Left ventricle myocardium inferior (tissue), 1 donor: Measurements from ENCODE around the gene STRAP. TPM values are rescaled to one million over a fixed set of nuclear protein-coding genes. Genes with fewer than 3 reads are reported as not detected.
A peak's percentile ranks its signal among the peaks of the same experiment; 100 is the strongest.

ENCODE experiments used
- DNase-seq: peaks from one replicate; pipeline ENCODE4 v3.0.0-alpha.2; 2020
- H3K27ac ChIP-seq: fragments of 200-600 bp; replicated peaks from 2 replicates; pipeline ENCODE4 v1.8.0; 2021
- H3K27me3 ChIP-seq: fragments of 200-600 bp; 2 replicates; pipeline ENCODE4 v1.8.0; 2021; ENCODE audit warnings: low read depth
- H3K36me3 ChIP-seq: fragments of 200-600 bp; 2 replicates; pipeline ENCODE4 v1.8.0; 2021
- H3K4me1 ChIP-seq: fragments of 200-600 bp; 2 replicates; pipeline ENCODE4 v1.8.0; 2021
- H3K4me3 ChIP-seq: fragments of 200-600 bp; 2 replicates; pipeline ENCODE4 v1.8.0; 2021; ENCODE audit warnings: mild to moderate bottlenecking, moderate library complexity
- H3K9me3 ChIP-seq: fragments of 200-600 bp; replicated peaks from 2 replicates; pipeline ENCODE4 v1.8.0; 2021
- CTCF ChIP-seq: fragments of 200-600 bp; IDR thresholded peaks from 2 replicates; pipeline ENCODE4 v1.8.0; 2021; ENCODE audit warnings: antibody characterized with exemption, mild to moderate bottlenecking, borderline replicate concordance
- intact Hi-C: fragments of 100-400 bp; cut with micrococcal nuclease; formaldehyde crosslinking; loops from one replicate; pipeline ENCODE4 v1.11.0; 2022
- total RNA-seq: library from RNA; stranded (reverse); fragmentation: NEBNext Ultra II Directional; extraction: Animal tissue kit (Norgen Biotek cat#: 25700); gene quantifications from one replicate; pipeline ENCODE4 v1.2.1, GENCODE V29; 2021
- donor health status: DM: no; HTN: yes; CAD: no; lungs with severe emphysema.

Gene STRAP
- total RNA-seq, 1 donor from 2014 or later, result 130 TPM

DNA sequence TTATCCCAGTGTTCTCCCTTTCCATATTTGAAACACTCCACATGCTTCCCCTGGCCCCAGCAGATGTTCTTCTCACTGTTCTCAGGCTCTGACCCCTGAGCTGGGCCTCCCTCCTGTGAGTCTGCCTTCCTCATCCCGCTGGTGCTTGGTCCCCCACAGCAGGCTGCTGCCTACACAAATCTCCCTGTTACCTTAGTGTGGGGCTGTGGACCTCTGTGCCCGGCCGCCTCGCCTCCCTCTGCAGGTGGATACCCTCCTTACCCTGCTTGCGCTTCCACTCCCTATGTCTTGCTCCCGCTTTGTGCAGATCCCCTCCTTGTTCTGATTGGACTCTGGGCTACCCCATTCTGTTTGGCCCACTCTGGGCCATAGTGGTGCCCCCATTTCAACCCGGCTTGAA, 35.9 kb downstream of the STRAP start:
- Histone ChIP-seq H3K27me3 (no peaks in the 10 kb centered on the region), H3K4me1 (peaks cover 5% of the 10 kb centered on the region)
- no peak for TF ChIP-seq CTCF

DNA sequence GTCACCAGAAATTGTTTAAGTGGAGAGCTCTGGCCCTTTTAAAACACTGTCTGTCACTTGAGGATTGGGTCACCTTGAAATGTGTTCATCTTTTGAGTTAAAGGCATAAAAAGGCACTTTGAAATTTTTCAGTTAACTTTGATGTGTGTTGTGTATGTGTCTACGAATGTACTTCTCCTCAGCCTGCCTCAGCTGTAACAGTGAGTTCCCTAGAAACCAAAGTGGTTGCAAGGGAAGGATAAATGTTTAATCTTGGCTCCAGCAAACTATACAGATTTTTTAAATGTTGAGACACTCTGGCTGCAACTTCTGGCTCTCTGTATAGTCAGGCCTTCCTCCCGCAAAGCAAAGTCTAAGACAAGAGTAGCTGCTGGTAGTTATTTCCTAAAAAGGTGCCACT, 37.2 kb downstream of the STRAP start:
- Histone ChIP-seq H3K36me3 (no peaks in the 10 kb centered on the region), H3K4me3 (no peak overlapping the region), H3K4me1 (peaks cover under 1% of the 10 kb centered on the region), H3K27me3 (no peaks in the 10 kb centered on the region), H3K27ac (no peak overlapping the region), H3K9me3 (no peaks in the 10 kb centered on the region)
- DNase-seq, result no peak
- no peak for TF ChIP-seq CTCF
- intact Hi-C loops, result no loop called here

More for the DNA sequence above, 35.9 kb downstream of the STRAP start:
- Histone ChIP-seq H3K4me3 (no peak overlapping the region), H3K9me3 (no peaks in the 10 kb centered on the region), H3K36me3 (no peaks in the 10 kb centered on the region), H3K27ac (no peak overlapping the region)
- no peak for DNase-seq
- intact Hi-C loops, result no loop called here

DNA sequence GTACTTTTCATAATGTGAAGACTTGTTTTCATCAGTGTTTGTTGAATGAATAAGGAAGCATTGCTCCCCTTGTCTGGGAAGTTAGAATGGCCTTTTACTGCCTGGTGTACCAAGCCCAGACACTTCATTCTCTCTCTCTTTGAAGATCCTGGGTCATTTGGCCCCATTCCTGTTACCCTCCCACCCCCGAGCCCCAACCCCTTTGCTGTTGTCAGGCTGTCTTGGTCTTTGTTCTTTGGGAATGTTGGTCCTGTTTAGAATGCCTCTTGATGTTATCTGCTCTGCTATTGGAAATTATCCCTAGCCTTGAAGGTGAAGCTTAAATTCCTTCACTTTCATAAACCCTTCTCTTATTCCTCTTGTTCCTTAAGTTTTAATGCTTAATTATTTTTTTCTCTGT, 42.8 kb downstream of the STRAP start:
- intact Hi-C loops, result no loop called here
- TF ChIP-seq CTCF, result no peak
- H3K4me1 ChIP-seq, result peaks cover 19% of the 10 kb centered on the region
- DNase-seq, result no peak
- no peak overlapping the region for H3K4me3 ChIP-seq
- H3K27ac ChIP-seq, result no peak overlapping the region
- H3K27me3 ChIP-seq, result no peaks in the 10 kb centered on the region
- H3K9me3 ChIP-seq, result no peaks in the 10 kb centered on the region
- no peaks in the 10 kb centered on the region for H3K36me3 ChIP-seq

GRCh38 chr12:15928346-15928745, 46.2 kb downstream of the STRAP start:
- Histone ChIP-seq H3K9me3 (no peaks in the 10 kb centered on the region), H3K4me1 (peaks cover 19% of the 10 kb centered on the region), H3K27me3 (no peaks in the 10 kb centered on the region), H3K4me3 (no peak overlapping the region), H3K27ac (no peak overlapping the region), H3K36me3 (no peaks in the 10 kb centered on the region)
- DNase-seq, result no peak
- TF ChIP-seq CTCF, result no peak
- intact Hi-C loops, result no loop called here

DNA sequence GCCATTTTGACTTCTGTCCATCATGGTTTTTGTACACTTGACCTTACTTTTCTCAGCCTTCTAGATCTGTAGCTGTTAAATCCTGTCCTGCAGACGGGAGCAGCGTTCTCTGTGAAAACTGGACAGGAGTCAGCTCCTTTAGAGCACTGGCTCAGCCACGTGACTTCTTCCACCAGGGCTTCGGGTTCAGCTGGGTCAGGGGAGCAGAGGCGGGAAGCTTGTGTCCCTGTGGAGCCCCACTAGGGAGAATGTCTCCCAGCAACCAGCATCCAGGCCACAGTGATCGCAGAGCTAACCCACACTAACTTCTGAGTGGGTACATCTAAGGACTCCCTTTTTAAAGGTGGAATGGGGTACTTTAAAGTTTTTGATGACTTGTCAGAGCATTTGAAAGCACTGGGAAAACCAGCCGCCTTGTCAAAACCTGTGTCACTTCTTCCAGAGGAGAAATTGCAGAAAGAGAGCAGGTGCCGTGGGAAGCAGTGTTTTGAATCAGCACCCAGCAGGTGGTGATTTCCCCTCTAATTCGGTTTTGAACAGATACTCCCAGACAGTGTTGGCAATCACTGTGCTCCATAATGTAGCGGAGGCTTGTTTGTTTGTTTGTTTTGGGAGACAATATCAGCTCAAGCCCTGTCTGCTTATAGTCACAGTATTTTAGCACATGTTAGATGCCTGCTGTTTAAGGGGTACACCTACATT, 46.8 kb downstream of the STRAP start:
- peaks cover 19% of the 10 kb centered on the region for H3K4me1 ChIP-seq

More for the DNA sequence above, 46.8 kb downstream of the STRAP start:
- Histone ChIP-seq H3K4me3 (no peak overlapping the region), H3K9me3 (no peaks in the 10 kb centered on the region), H3K27ac (no peak overlapping the region), H3K27me3 (no peaks in the 10 kb centered on the region), H3K36me3 (no peaks in the 10 kb centered on the region)
- intact Hi-C loops, result no loop called here
- peak; percentile 21 for DNase-seq
- TF ChIP-seq CTCF, result no peak
